ENCODE data around the gene PHYKPL. TPM values are rescaled to one million over a fixed set of nuclear protein-coding genes. Genes with fewer than 3 reads are reported as not detected.

Gene PHYKPL
- total RNA-seq, 1 donor from 2014 or later, result 55.7 TPM

GRCh38 chr5:178237431-178238312, 5.1 kb upstream of the PHYKPL start:
- Mint-ChIP-seq H3K27ac (ENCODE audit: unreplicated experiment) (peak overlapping the region; percentile 57), H3K27me3 (ENCODE audit: low read depth) (peaks cover 7% of the 10 kb centered on the region), H3K9me3 (no peaks in the 10 kb centered on the region), H3K4me3 (no peak overlapping the region), H3K36me3 (ENCODE audit: low read depth) (no peaks in the 10 kb centered on the region), H3K4me1 (peaks cover 10% of the 10 kb centered on the region)
- TF ChIP-seq, protein P1, sequence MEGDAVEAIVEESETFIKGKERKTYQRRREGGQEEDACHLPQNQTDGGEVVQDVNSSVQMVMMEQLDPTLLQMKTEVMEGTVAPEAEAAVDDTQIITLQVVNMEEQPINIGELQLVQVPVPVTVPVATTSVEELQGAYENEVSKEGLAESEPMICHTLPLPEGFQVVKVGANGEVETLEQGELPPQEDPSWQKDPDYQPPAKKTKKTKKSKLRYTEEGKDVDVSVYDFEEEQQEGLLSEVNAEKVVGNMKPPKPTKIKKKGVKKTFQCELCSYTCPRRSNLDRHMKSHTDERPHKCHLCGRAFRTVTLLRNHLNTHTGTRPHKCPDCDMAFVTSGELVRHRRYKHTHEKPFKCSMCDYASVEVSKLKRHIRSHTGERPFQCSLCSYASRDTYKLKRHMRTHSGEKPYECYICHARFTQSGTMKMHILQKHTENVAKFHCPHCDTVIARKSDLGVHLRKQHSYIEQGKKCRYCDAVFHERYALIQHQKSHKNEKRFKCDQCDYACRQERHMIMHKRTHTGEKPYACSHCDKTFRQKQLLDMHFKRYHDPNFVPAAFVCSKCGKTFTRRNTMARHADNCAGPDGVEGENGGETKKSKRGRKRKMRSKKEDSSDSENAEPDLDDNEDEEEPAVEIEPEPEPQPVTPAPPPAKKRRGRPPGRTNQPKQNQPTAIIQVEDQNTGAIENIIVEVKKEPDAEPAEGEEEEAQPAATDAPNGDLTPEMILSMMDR (conservative IDR thresholded peaks at IDR 0.05), result no peak
- DNase-seq (ENCODE audit: low read depth, low spot score), result no peak

- no peaks in the 10 kb centered on the region for H3K9me3 Mint-ChIP-seq
- H3K36me3 Mint-ChIP-seq (ENCODE audit: low read depth), result no peaks in the 10 kb centered on the region
- H3K4me1 Mint-ChIP-seq, result peaks cover 12% of the 10 kb centered on the region
- H3K27me3 Mint-ChIP-seq (ENCODE audit: low read depth), result peaks cover 4% of the 10 kb centered on the region
- TF ChIP-seq, protein P1 (conservative IDR thresholded peaks at IDR 0.05), result no peak
- DNase-seq (ENCODE audit: low read depth, low spot score), result no peak
- H3K27ac Mint-ChIP-seq (ENCODE audit: unreplicated experiment), result no peak overlapping the region
- H3K4me3 Mint-ChIP-seq, result peak overlapping the region; percentile 32
These were observed 4.1 kb upstream of the PHYKPL start for GRCh38 chr5:178236679-178237078.

DNA sequence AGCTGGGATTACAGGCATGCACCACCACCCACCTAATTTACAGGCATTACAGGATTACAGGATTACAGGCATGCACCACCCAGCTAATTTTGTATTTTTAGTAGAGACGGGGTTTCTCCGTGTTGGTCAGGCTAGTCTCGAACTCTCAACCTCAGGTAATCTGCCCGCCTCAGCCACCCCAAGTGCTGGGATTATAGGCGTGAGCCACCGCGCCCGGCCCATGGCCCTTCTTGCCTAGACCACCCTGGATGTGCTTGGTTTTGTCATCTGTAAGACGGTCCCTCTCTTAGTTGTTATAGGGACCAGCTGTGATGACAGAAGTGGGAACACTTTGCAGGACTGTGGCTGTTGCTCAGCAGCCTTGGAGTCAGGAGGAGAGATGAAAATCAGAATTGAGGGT, 3.5 kb upstream of the PHYKPL start:
- H3K27me3 Mint-ChIP-seq (ENCODE audit: low read depth), result peaks cover 4% of the 10 kb centered on the region
- H3K4me1 Mint-ChIP-seq, result peaks cover 18% of the 10 kb centered on the region
- no peak for DNase-seq (ENCODE audit: low read depth, low spot score)
- H3K36me3 Mint-ChIP-seq (ENCODE audit: low read depth), result no peaks in the 10 kb centered on the region
- TF ChIP-seq, protein P1 (conservative IDR thresholded peaks at IDR 0.05), result no peak
- no peak overlapping the region for H3K27ac Mint-ChIP-seq (ENCODE audit: unreplicated experiment)
- no peaks in the 10 kb centered on the region for H3K9me3 Mint-ChIP-seq
- H3K4me3 Mint-ChIP-seq, result peak overlapping the region; percentile 32

DNA sequence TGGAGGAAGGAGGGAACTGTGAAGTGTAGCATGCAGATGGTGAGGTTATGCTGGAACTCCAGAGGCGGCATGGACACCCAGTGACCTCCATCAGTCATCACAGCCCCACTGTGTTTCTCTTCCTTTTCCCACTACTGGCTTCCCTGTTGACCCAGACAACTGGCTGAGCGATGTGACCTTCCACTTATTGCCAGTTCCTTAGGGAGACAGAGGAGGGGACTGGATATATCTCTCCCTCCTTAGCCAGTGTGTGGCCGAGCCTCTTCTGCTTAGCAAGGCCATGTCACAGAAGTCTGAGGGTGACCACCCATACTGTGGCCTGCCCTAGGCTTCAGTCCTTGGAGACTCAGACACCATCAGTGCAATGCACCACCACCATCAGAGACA, 3.0 kb upstream of the PHYKPL start:
- Mint-ChIP-seq H3K4me3 (peak overlapping the region; percentile 79), H3K27me3 (ENCODE audit: low read depth) (peaks cover 4% of the 10 kb centered on the region), H3K9me3 (no peaks in the 10 kb centered on the region), H3K36me3 (ENCODE audit: low read depth) (peaks cover under 1% of the 10 kb centered on the region), H3K4me1 (peaks cover 20% of the 10 kb centered on the region), H3K27ac (ENCODE audit: unreplicated experiment) (no peak overlapping the region)
- TF ChIP-seq, protein P1 (conservative IDR thresholded peaks at IDR 0.05), result no peak
- DNase-seq (ENCODE audit: low read depth, low spot score), result no peak

DNA sequence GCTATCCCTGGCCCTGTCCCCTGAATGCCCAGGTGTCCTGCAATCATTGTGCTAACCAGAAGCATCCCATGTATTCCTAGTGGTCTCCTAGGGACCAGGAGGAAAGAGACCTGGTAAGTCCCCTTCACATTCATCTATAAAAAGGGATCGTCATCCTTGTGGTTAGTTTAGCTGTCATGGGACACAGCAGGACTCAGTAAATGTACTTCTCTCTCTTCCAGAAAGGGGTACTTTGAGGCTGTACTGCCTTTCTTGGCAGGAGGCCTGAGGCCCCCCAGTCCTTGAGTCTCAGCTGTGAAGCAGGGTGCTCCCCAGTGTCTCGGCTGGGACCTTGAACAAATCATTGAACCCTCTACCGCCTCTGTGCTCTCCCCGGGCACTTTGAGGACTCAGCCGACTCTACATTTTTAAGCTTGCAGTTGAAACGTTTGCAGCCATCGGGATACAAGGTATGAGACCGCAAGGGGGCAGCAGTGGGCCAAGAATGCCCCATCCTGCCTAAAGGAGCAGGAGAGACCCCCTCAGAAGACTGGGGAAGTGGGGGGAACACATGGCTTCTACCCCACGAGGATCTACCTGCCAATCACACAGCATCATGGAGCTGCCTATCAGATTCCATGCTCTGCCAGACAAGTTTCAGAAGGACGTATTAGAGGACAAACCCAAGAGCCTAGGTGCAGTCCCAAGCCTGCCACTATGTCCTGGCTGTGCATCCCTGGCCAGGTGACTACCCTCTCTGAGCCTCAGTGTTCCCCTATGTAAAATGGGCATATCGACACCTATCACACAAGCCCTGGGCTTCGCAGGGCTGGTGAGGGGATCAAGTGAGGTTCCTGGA, 2.4 kb upstream of the PHYKPL start:
- TF ChIP-seq, protein P1 (conservative IDR thresholded peaks at IDR 0.05), result peak; percentile 79
- peaks cover 4% of the 10 kb centered on the region for H3K27me3 Mint-ChIP-seq (ENCODE audit: low read depth)
- H3K4me3 Mint-ChIP-seq, result peak overlapping the region; percentile 79
- H3K36me3 Mint-ChIP-seq (ENCODE audit: low read depth), result peaks cover 3% of the 10 kb centered on the region
- H3K27ac Mint-ChIP-seq (ENCODE audit: unreplicated experiment), result no peak overlapping the region
- peaks cover 22% of the 10 kb centered on the region for H3K4me1 Mint-ChIP-seq
- H3K9me3 Mint-ChIP-seq, result no peaks in the 10 kb centered on the region
- DNase-seq (ENCODE audit: low read depth, low spot score), result peak; percentile 93
